HepG2 (cell line): ENCODE measurements around the gene TMEM190. TPM values are rescaled to one million over a fixed set of nuclear protein-coding genes. Genes with fewer than 3 reads are reported as not detected.

Source experiments
- CEBPB ChIP-seq: IDR thresholded peaks from 2 replicates; pipeline ENCODE4 v1.6.1; 2011; ENCODE audit warnings: low read depth, low read length, improper control_type of control experiment, borderline replicate concordance
- NRL ChIP-seq: sonication (generic); formaldehyde crosslinking; IDR thresholded peaks from 2 replicates; pipeline ENCODE4 v1.5.0; 2020; ENCODE audit warnings: missing genetic modification reagents, mild to moderate bottlenecking, moderate library complexity, borderline replicate concordance
- PAX8 ChIP-seq: sonication (generic); formaldehyde crosslinking; IDR thresholded peaks from 2 replicates; pipeline ENCODE4 v1.8.0; 2022; ENCODE audit warnings: mild to moderate bottlenecking, missing genetic modification reagents, borderline replicate concordance
- PCBP2 ChIP-seq: fragments of 200-400 bp; formaldehyde crosslinking; optimal IDR thresholded peaks from 2 replicates; pipeline ENCODE3; 2018; ENCODE audit warnings: low read length, low read depth; ENCODE audit not compliant: poor library complexity, severe bottlenecking
- POLR2G ChIP-seq: fragments of 200-400 bp; formaldehyde crosslinking; IDR thresholded peaks from 2 replicates; pipeline ENCODE4 v1.6.1; 2018; ENCODE audit warnings: mild to moderate bottlenecking, low read depth, low read length, moderate library complexity
- SIX1 ChIP-seq: sonication (generic); formaldehyde crosslinking; IDR thresholded peaks from 2 replicates; pipeline ENCODE4 v1.4.0; 2020; ENCODE audit warnings: missing genetic modification reagents, borderline replicate concordance
- ZFX ChIP-seq: sonication (generic); formaldehyde crosslinking; IDR thresholded peaks from 2 replicates; pipeline ENCODE4 v1.4.0; 2020; ENCODE audit warnings: mild to moderate bottlenecking, low read depth, missing genetic modification reagents, moderate library complexity
- ZNF543 ChIP-seq: sonication (generic); formaldehyde crosslinking; IDR thresholded peaks from 2 replicates; pipeline ENCODE4 v1.4.0; 2020; ENCODE audit warnings: mild to moderate bottlenecking, missing genetic modification reagents
- ZNF589 ChIP-seq: sonication (generic); formaldehyde crosslinking; conservative IDR thresholded peaks from 2 replicates; pipeline ENCODE4 v1.8.0; 2022; ENCODE audit warnings: mild to moderate bottlenecking, moderate library complexity, missing genetic modification reagents
- polyA plus RNA-seq, 8 experiments: library from polyadenylated mRNA; depleted of rRNA in 3 of 8; stranded (reverse) in 7 of 8; unstranded in 1 of 8; fragments of >200 nt; fragmentation: Illumina TruSeq in 4 of 8; extraction: Trizol in 4 of 8; gene quantifications; 2 replicates each; pipeline versions ENCODE4 v1.2.1 to v1.2.3, GENCODE V29; 2011 to 2016; ENCODE audit warnings: low read depth in 4 of 8, missing spikeins in 1 of 8, mixed read lengths in 1 of 8; ENCODE audit not compliant: insufficient read depth in 1 of 8
- total RNA-seq, 5 experiments: library from RNA; depleted of rRNA; stranded (reverse); fragments of >200 nt; fragmentation: Illumina TruSeq; extraction: Trizol; gene quantifications; 2 replicates each; pipeline ENCODE4 v1.2.3, GENCODE V29; 2016; ENCODE audit warnings: low read depth in 1 of 5
- TF ChIP-seq, protein P1 (sequence below): sonication (generic); formaldehyde crosslinking; conservative IDR thresholded peaks from 2 replicates; pipeline ENCODE4 v1.4.0; 2020; ENCODE audit warnings: mild to moderate bottlenecking, missing genetic modification reagents, moderate library complexity

Gene TMEM190
- total and polyA plus RNA-seq, 2 of the 13 experiments (the other 11 are each of a cell fraction or from before 2014, with no cell fraction given), result 0.35 to 0.83 TPM

DNA sequence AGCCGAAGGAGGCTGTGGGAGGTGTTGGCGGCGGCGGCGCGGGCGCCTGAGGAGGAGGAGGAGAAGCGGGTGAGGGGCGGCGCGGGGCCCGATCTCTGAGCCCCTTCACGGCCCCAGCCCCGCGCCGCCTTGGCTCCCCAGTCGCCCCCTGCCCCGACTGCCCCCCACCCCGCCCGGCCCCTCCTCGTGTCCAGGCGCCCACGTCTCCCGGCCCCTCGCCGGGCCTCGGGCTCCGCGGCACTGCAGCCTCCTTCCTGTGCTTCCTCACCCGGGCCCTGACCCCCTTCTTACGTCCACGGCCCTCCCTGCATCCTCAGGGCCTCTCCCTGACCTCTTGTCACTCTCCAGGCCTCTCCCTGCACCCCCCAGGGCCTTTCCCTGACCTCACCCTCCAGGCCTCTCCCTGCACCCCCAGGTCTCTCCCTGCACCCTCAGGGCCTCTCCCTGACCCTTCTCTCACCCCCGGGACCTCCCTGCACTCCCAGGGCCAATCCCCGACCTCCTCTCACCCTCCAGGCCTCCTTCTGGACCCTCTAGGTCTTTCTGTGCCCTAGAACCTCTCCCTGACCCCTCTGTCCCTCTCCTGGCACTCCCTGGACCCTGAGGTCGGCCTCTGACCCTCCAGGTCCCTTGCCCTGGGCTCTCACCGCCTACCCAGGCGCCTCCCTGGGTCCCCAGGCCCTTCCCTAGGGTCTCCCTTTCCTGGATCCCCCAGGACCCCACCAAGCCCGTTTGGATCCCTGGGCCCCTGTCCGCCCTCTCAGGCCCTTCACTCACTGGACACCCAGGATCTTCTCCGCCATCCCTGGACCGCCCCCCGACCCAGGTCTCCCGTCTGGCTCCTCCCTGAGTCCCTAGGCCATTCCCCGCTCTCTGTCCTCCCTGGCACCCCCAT, 36.5 kb upstream of the TMEM190 start (continued):
- TF ChIP-seq, protein P1, sequence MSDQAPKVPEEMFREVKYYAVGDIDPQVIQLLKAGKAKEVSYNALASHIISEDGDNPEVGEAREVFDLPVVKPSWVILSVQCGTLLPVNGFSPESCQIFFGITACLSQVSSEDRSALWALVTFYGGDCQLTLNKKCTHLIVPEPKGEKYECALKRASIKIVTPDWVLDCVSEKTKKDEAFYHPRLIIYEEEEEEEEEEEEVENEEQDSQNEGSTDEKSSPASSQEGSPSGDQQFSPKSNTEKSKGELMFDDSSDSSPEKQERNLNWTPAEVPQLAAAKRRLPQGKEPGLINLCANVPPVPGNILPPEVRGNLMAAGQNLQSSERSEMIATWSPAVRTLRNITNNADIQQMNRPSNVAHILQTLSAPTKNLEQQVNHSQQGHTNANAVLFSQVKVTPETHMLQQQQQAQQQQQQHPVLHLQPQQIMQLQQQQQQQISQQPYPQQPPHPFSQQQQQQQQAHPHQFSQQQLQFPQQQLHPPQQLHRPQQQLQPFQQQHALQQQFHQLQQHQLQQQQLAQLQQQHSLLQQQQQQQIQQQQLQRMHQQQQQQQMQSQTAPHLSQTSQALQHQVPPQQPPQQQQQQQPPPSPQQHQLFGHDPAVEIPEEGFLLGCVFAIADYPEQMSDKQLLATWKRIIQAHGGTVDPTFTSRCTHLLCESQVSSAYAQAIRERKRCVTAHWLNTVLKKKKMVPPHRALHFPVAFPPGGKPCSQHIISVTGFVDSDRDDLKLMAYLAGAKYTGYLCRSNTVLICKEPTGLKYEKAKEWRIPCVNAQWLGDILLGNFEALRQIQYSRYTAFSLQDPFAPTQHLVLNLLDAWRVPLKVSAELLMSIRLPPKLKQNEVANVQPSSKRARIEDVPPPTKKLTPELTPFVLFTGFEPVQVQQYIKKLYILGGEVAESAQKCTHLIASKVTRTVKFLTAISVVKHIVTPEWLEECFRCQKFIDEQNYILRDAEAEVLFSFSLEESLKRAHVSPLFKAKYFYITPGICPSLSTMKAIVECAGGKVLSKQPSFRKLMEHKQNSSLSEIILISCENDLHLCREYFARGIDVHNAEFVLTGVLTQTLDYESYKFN (CRISPR knock-in tag), result no peak
- TF ChIP-seq POLR2G (peak; percentile 78), ZNF543 (no peak), ZNF589 (CRISPR knock-in tag) (no peak), PAX8 (CRISPR knock-in tag) (no peak), PCBP2 (no peak), ZFX (CRISPR knock-in tag) (peak; percentile 45), SIX1 (CRISPR knock-in tag) (no peak), CEBPB (no peak), NRL (CRISPR knock-in tag) (0 out of 2 replicates have a peak, but pooled peaks have one; percentile 21)
